Loucy (cell line): ENCODE data around the gene DPF3.

ENCODE experiments used
- CTCF ChIP-seq: fragments of 200-600 bp; sonication (generic); conservative IDR thresholded peaks from 2 replicates; pipeline ENCODE4 v1.5.1; 2014; ENCODE audit warnings: mild to moderate bottlenecking, antibody characterized with exemption, low read length
- EZH2phosphoT487 ChIP-seq: fragments of 200-600 bp; IDR thresholded peaks from 2 replicates; pipeline ENCODE4 v1.6.1; 2018; ENCODE audit warnings: antibody characterized with exemption, mild to moderate bottlenecking, moderate library complexity, borderline replicate concordance

- no peak for TF ChIP-seq CTCF
- no peak for TF ChIP-seq EZH2phosphoT487
Measured at GRCh38 chr14:72600551-72601330, 293.2 kb downstream of the DPF3 start.
